SU-DHL-6 (cell line): Measurements from ENCODE around the gene CBFA2T2.

Source experiments
- H2AFZ ChIP-seq: fragments of 200-600 bp; sonication (generic); 2 replicates; pipeline ENCODE4 v1.6.1; 2014; ENCODE audit warnings: low read depth, mild to moderate bottlenecking, moderate library complexity, mixed read lengths, antibody characterized with exemption, low read length; ENCODE audit not compliant: severe bottlenecking
- H3F3A ChIP-seq: fragments of 200-600 bp; shearing (Covaris generic); 2 replicates; pipeline ENCODE4 v1.6.0; 2016; ENCODE audit warnings: antibody characterized with exemption, mild to moderate bottlenecking; ENCODE audit not compliant: insufficient read depth
- H3K27ac ChIP-seq: fragments of 200-600 bp; sonication (generic); 2 replicates; pipeline ENCODE4 v1.5.1; 2016; ENCODE audit warnings: low read depth, mild to moderate bottlenecking, low read length, moderate library complexity, mixed read lengths
- H3K27me3 ChIP-seq: fragments of 200-600 bp; sonication (generic), shearing (Covaris generic); 2 replicates; pipeline ENCODE4 v1.6.0; 2014; ENCODE audit warnings: mild to moderate bottlenecking, low read length
- H3K36me3 ChIP-seq: fragments of 200-600 bp; sonication (generic); 2 replicates; pipeline ENCODE4 v1.6.1; 2014; ENCODE audit warnings: mild to moderate bottlenecking, low read length, mixed read lengths
- H3K4me2 ChIP-seq: fragments of 300-600, 200-600 bp; shearing (Covaris generic), sonication (generic); 2 replicates; pipeline ENCODE4 v1.6.0; 2014; ENCODE audit warnings: low read length, low read depth, mild to moderate bottlenecking; ENCODE audit not compliant: poor library complexity, severe bottlenecking
- H3K4me3 ChIP-seq: fragments of 200-600 bp; sonication (generic); 2 replicates; pipeline ENCODE4 v1.5.1; 2014; ENCODE audit warnings: antibody characterized with exemption, low read length, mild to moderate bottlenecking, mixed read lengths; ENCODE audit not compliant: insufficient read depth, poor library complexity, severe bottlenecking
- H3K79me2 ChIP-seq: fragments of 200-600 bp; sonication (generic); 2 replicates; pipeline ENCODE4 v1.6.1; 2014; ENCODE audit warnings: mild to moderate bottlenecking, low read length, moderate library complexity; ENCODE audit not compliant: insufficient read depth
- H3K9ac ChIP-seq: fragments of 200-600 bp; sonication (generic); 2 replicates; pipeline ENCODE4 v1.7.0; 2014; ENCODE audit warnings: mild to moderate bottlenecking, low read length
- H3K9me2 ChIP-seq: fragments of 200-600 bp; sonication (generic); replicated peaks from 2 replicates; pipeline ENCODE4 v1.6.1; 2014; ENCODE audit warnings: low read length; ENCODE audit not compliant: insufficient read depth
- H3K9me3 ChIP-seq: fragments of 200-600 bp; sonication (generic); 2 replicates; pipeline ENCODE4 v1.6.1; 2014; ENCODE audit warnings: low read length, mixed read lengths; ENCODE audit not compliant: insufficient read depth
- H4K20me1 ChIP-seq: fragments of 200-600 bp; sonication (generic); 2 replicates; pipeline ENCODE4 v1.6.1; 2014; ENCODE audit warnings: low read depth, mild to moderate bottlenecking, antibody characterized with exemption, low read length, moderate library complexity, mixed read lengths
- CTCF ChIP-seq: fragments of 200-600 bp; sonication (generic); IDR thresholded peaks from one replicate; pipeline ENCODE4 v1.5.1; 2017; ENCODE audit warnings: antibody characterized with exemption, mild to moderate bottlenecking, low read length, moderate library complexity; ENCODE audit not compliant: insufficient read depth, poor library complexity, severe bottlenecking
- EZH2phosphoT487 ChIP-seq: fragments of 200-600 bp; sonication (generic), shearing (Covaris generic); conservative IDR thresholded peaks from 2 replicates; pipeline ENCODE4 v1.6.1; 2018; ENCODE audit warnings: mild to moderate bottlenecking, antibody characterized with exemption, low read length, moderate library complexity, mixed read lengths

Gene CBFA2T2

DNA sequence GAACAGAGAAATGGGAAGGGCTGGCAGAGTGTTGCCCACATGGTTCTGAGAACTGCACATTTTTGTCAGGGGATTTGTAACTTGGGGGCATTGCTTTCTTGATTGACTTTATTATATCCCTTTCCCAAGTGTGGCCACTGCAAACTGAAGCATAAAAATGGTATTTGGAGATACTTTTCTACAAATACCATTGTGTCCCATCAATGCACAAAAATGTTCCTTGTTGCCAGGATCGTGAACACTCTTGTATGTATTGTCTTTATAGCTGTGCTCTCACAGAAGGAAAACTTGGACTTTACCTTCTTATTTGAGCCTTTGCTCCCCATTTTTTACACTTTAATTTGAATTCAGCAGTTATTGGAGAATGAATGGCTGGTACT, 115.1 kb downstream of the CBFA2T2 start:
- H3K79me2 ChIP-seq: no peaks in the 10 kb centered on the region
- no peaks in the 10 kb centered on the region for H3K9me3 ChIP-seq
- H3K27me3 ChIP-seq: no peaks in the 10 kb centered on the region
- H3K9ac ChIP-seq: no peak overlapping the region
- H3K4me3 ChIP-seq: no peak overlapping the region
- no peaks in the 10 kb centered on the region for H3F3A ChIP-seq
- no peak overlapping the region for H2AFZ ChIP-seq
- no peak for TF ChIP-seq EZH2phosphoT487
- TF ChIP-seq CTCF: no peak
- H3K4me2 ChIP-seq: no peak overlapping the region
- no peak overlapping the region for H3K27ac ChIP-seq
- no peaks in the 10 kb centered on the region for H3K9me2 ChIP-seq
- no peaks in the 10 kb centered on the region for H3K36me3 ChIP-seq
- no peaks in the 10 kb centered on the region for H4K20me1 ChIP-seq

DNA sequence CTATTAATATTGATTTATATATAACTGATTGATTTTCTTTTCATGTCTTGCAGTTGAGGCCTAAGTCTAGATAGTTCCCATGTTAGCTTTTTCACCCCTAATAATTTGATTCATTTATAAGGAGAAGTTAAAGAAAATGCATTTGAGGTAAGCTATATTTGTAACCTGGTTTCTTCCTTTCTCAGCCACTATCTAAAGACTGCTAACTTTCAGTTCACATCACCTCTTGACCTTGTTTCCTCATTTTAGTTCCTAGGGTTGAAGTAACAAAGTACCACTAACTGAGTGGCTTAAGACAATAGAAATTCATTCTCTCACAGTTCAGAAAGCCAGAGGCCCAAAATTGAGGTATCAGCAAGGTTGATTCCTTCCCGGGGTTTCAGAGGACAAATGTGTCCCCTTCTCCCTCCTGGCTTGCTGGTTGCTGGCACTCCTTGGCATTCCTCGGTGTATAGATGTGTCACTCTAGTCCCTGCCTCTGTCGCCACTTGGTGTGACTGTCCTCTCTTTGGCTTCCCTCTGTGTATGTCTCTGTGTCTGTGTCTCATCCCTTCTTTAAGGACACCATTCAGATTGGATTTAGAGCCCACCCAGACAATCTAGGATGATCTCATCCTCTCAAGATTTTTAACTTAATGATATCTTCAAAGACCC, 116.3 kb downstream of the CBFA2T2 start:
- no peak overlapping the region for H3K27ac ChIP-seq
- no peaks in the 10 kb centered on the region for H3K36me3 ChIP-seq
- H3K4me2 ChIP-seq: no peak overlapping the region
- H3K79me2 ChIP-seq: no peaks in the 10 kb centered on the region
- H3K9ac ChIP-seq: no peak overlapping the region
- no peak for TF ChIP-seq EZH2phosphoT487
- no peak for TF ChIP-seq CTCF
- H3K9me3 ChIP-seq: no peaks in the 10 kb centered on the region
- H3K4me3 ChIP-seq: no peak overlapping the region
- no peak overlapping the region for H2AFZ ChIP-seq
- no peaks in the 10 kb centered on the region for H3F3A ChIP-seq
- H4K20me1 ChIP-seq: no peaks in the 10 kb centered on the region
- no peaks in the 10 kb centered on the region for H3K27me3 ChIP-seq
- H3K9me2 ChIP-seq: no peaks in the 10 kb centered on the region

DNA sequence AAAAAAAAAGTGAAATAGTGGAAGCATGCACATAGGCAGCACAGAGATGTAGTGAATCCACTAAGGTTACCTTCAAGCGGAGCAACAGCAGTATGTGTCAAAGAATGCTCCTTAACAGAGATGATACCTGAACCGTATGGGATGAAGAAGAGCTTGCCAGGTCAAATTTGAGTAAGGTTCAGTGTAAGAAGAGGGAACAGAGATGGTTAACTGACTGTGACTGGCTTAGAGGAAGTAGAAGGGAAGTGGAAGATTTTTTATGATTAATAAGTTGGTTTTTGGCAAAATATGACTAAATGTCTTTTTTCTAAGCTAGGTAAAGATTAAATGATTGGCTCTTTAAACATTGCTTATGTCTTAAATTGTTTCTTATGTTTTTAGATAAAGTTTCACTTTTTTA, 119.6 kb downstream of the CBFA2T2 start:
- H3K9me3 ChIP-seq: no peaks in the 10 kb centered on the region
- H2AFZ ChIP-seq: no peak overlapping the region
- no peaks in the 10 kb centered on the region for H3K9me2 ChIP-seq
- H3K36me3 ChIP-seq: no peaks in the 10 kb centered on the region
- no peaks in the 10 kb centered on the region for H3F3A ChIP-seq
- no peak for TF ChIP-seq EZH2phosphoT487
- no peak for TF ChIP-seq CTCF
- H4K20me1 ChIP-seq: no peaks in the 10 kb centered on the region
- no peak overlapping the region for H3K9ac ChIP-seq
- no peaks in the 10 kb centered on the region for H3K79me2 ChIP-seq
- H3K4me3 ChIP-seq: no peak overlapping the region
- no peak overlapping the region for H3K27ac ChIP-seq
- no peaks in the 10 kb centered on the region for H3K27me3 ChIP-seq
- no peak overlapping the region for H3K4me2 ChIP-seq
